MG63 (cell line): ENCODE measurements around the gene SNTB2. TPM values are rescaled to one million over a fixed set of nuclear protein-coding genes. Genes with fewer than 3 reads are reported as not detected.
"Not testable (repeated sequence)": the region's sequence is repeated elsewhere in the genome, so short reads cannot be mapped to it uniquely, and the experiment has no call there.

ENCODE experiments used
- DNase-seq: peaks from one replicate; pipeline ENCODE4 v3.0.0-alpha.2; 2020
- H3K27me3 ChIP-seq: fragments of 250-450 bp; sonication (Bioruptor Pico); 2 replicates; pipeline ENCODE4 v1.5.1; 2020; ENCODE audit warnings: mild to moderate bottlenecking, moderate library complexity
- H3K36me3 ChIP-seq: fragments of 250-450 bp; sonication (Bioruptor Pico); 2 replicates; pipeline ENCODE4 v1.5.1; 2020; ENCODE audit warnings: mild to moderate bottlenecking, moderate library complexity
- H3K4me3 ChIP-seq: fragments of 250-450 bp; sonication (Bioruptor Pico); 2 replicates; pipeline ENCODE4 v1.5.1; 2020; ENCODE audit warnings: mild to moderate bottlenecking, moderate library complexity
- H3K9me3 ChIP-seq: fragments of 250-450 bp; sonication (Bioruptor Pico); 2 replicates; pipeline ENCODE4 v1.5.1; 2020; ENCODE audit warnings: mild to moderate bottlenecking, moderate library complexity
- total RNA-seq: library from RNA; depleted of rRNA; stranded (reverse); fragments of >200 nt; shearing (Covaris generic); gene quantifications from 2 replicates; pipeline ENCODE4 v1.2.3, GENCODE V29; 2014; ENCODE audit warnings: low replicate concordance; rRNA removed

Gene SNTB2
- total RNA-seq: 13.1 and 33.6 TPM in 2 replicates

- peak; percentile 85 for DNase-seq
Observed at GRCh38 chr16:69186642-69187445, at the start of gene SNTB2. Gene SNTB2 (plus strand): TSS chr16:69187164. CDS start chr16:69187167, 3 bp downstream.

GRCh38 chr16:69138608-69139007, 48.4 kb upstream of the SNTB2 start:
- Histone ChIP-seq H3K4me3 (no peak overlapping the region), H3K9me3 (no peaks in the 10 kb centered on the region), H3K27me3 (no peaks in the 10 kb centered on the region), H3K36me3 (peaks cover 56% of the 10 kb centered on the region)
- no peak for DNase-seq

More at GRCh38 chr16:69186642-69187445, at the start of gene SNTB2:
- Histone ChIP-seq H3K9me3 (no peaks in the 10 kb centered on the region), H3K27me3 (no peaks in the 10 kb centered on the region), H3K36me3 (peaks cover 5% of the 10 kb centered on the region), H3K4me3 (peak within 1 kb of the TSS; percentile 61)

GRCh38 chr16:69139464-69139863, 47.5 kb upstream of the SNTB2 start:
- not testable (repeated sequence) for H3K27me3 ChIP-seq, DNase-seq, H3K9me3 ChIP-seq, H3K4me3 ChIP-seq
- H3K36me3 ChIP-seq: peaks cover 58% of the 10 kb centered on the region

- H3K9me3 ChIP-seq: no peaks in the 10 kb centered on the region
- no peaks in the 10 kb centered on the region for H3K27me3 ChIP-seq
- no peak for DNase-seq
- H3K4me3 ChIP-seq: no peak overlapping the region
- peaks cover 68% of the 10 kb centered on the region for H3K36me3 ChIP-seq
Observed at GRCh38 chr16:69141014-69141413, 46.0 kb upstream of the SNTB2 start.

- DNase-seq: no peak
- H3K36me3 ChIP-seq: peaks cover 68% of the 10 kb centered on the region
- no peaks in the 10 kb centered on the region for H3K9me3 ChIP-seq
- H3K4me3 ChIP-seq: no peak overlapping the region
- no peaks in the 10 kb centered on the region for H3K27me3 ChIP-seq
Observed at GRCh38 chr16:69141936-69142335, 45.0 kb upstream of the SNTB2 start.

GRCh38 chr16:69143116-69143515, 43.8 kb upstream of the SNTB2 start:
- Histone ChIP-seq H3K9me3 (no peaks in the 10 kb centered on the region), H3K27me3 (no peaks in the 10 kb centered on the region), H3K4me3 (no peak overlapping the region), H3K36me3 (peaks cover 60% of the 10 kb centered on the region)
- no peak for DNase-seq

GRCh38 chr16:69145658-69146057, 41.3 kb upstream of the SNTB2 start:
- Histone ChIP-seq H3K9me3 (no peaks in the 10 kb centered on the region), H3K4me3 (no peak overlapping the region), H3K36me3 (peaks cover 49% of the 10 kb centered on the region), H3K27me3 (no peaks in the 10 kb centered on the region)
- no peak for DNase-seq

GRCh38 chr16:69149621-69150020, 37.3 kb upstream of the SNTB2 start:
- H3K27me3 ChIP-seq, DNase-seq, H3K4me3 ChIP-seq, H3K9me3 ChIP-seq: not testable (repeated sequence)
- peaks cover 37% of the 10 kb centered on the region for H3K36me3 ChIP-seq

- Histone ChIP-seq H3K27me3 (no peaks in the 10 kb centered on the region), H3K9me3 (no peaks in the 10 kb centered on the region), H3K36me3 (peaks cover 34% of the 10 kb centered on the region), H3K4me3 (no peak overlapping the region)
- DNase-seq: no peak
Observed at GRCh38 chr16:69150146-69150865, 36.7 kb upstream of the SNTB2 start.

- H3K9me3 ChIP-seq: no peaks in the 10 kb centered on the region
- no peak for DNase-seq
- no peak overlapping the region for H3K4me3 ChIP-seq
- no peaks in the 10 kb centered on the region for H3K27me3 ChIP-seq
- H3K36me3 ChIP-seq: peaks cover 50% of the 10 kb centered on the region
Observed at GRCh38 chr16:69157196-69157595, 29.8 kb upstream of the SNTB2 start.

GRCh38 chr16:69160192-69160591, 26.8 kb upstream of the SNTB2 start:
- peaks cover 45% of the 10 kb centered on the region for H3K36me3 ChIP-seq
- H3K9me3 ChIP-seq: no peaks in the 10 kb centered on the region
- no peaks in the 10 kb centered on the region for H3K27me3 ChIP-seq
- no peak overlapping the region for H3K4me3 ChIP-seq
- DNase-seq: no peak

- Histone ChIP-seq H3K36me3 (peaks cover 47% of the 10 kb centered on the region), H3K9me3 (no peaks in the 10 kb centered on the region), H3K27me3 (no peaks in the 10 kb centered on the region), H3K4me3 (no peak overlapping the region)
- no peak for DNase-seq
Observed at GRCh38 chr16:69165584-69165983, 21.4 kb upstream of the SNTB2 start.

GRCh38 chr16:69166221-69166833, 20.6 kb upstream of the SNTB2 start:
- H3K4me3 ChIP-seq: no peak overlapping the region

GRCh38 chr16:69166946-69167930, 19.7 kb upstream of the SNTB2 start:
- no peaks in the 10 kb centered on the region for H3K27me3 ChIP-seq
- DNase-seq: no peak
- peaks cover 38% of the 10 kb centered on the region for H3K36me3 ChIP-seq
- H3K9me3 ChIP-seq: no peaks in the 10 kb centered on the region
- H3K4me3 ChIP-seq: no peak overlapping the region

More at GRCh38 chr16:69166221-69166833, 20.6 kb upstream of the SNTB2 start:
- H3K9me3 ChIP-seq: no peaks in the 10 kb centered on the region
- H3K27me3 ChIP-seq: no peaks in the 10 kb centered on the region
- no peak for DNase-seq
- peaks cover 39% of the 10 kb centered on the region for H3K36me3 ChIP-seq

GRCh38 chr16:69169051-69169450, 17.9 kb upstream of the SNTB2 start:
- Histone ChIP-seq H3K4me3 (no peak overlapping the region), H3K9me3 (no peaks in the 10 kb centered on the region), H3K27me3 (no peaks in the 10 kb centered on the region), H3K36me3 (peaks cover 29% of the 10 kb centered on the region)
- no peak for DNase-seq
